CD4-positive, alpha-beta T cell (primary cell): Measurements from ENCODE around the gene PLA2G4D. TPM values are rescaled to one million over a fixed set of nuclear protein-coding genes. Genes with fewer than 3 reads are reported as not detected.

ENCODE experiments used
- ATAC-seq: fragments of 200-7000 bp; cut with Tn5 transposase; one replicate; pipeline ENCODE4 v1.10.0; 2022; ENCODE audit warnings: mild to moderate bottlenecking; ENCODE audit not compliant: poor library complexity
- CTCF ChIA-PET: fragments of 350-600 bp; sonication (Branson Sonifier 250); formaldehyde crosslinking; loops from one replicate; lab custom pipeline; 2021; ENCODE audit warnings: antibody characterized with exemption, inconsistent platforms; lab: Charles Lee
- POLR2A ChIA-PET: fragments of 350-600 bp; sonication (Branson Sonifier 250); formaldehyde crosslinking; loops from one replicate; lab custom pipeline; 2021; ENCODE audit warnings: antibody characterized with exemption, inconsistent platforms; lab: Charles Lee
- DNase-seq, 14 experiments: peaks; one replicate each; pipeline ENCODE4 v3.0.0-alpha.2; 2013 to 2020; ENCODE audit warnings: mixed read lengths in 2 of 14
- H3K27ac ChIP-seq, 2 donors: one replicate each; pipeline versions ENCODE4 v1.5.1 to v1.7.0; 2013; ENCODE audit warnings: low read length in 2 of 2, low read depth in 1 of 2, mild to moderate bottlenecking in 1 of 2
- H3K27me3 ChIP-seq, 2 experiments: 1 replicate in 1 of 2; 2 replicates in 1 of 2; pipeline versions ENCODE4 v1.6.1 to v1.7.0; 2013; ENCODE audit warnings: low read length in 2 of 2, control low read depth in 1 of 2, mild to moderate bottlenecking in 1 of 2, moderate library complexity in 1 of 2; ENCODE audit not compliant: insufficient read depth in 2 of 2, control insufficient read depth in 1 of 2
- H3K36me3 ChIP-seq: one replicate; pipeline ENCODE4 v1.6.1; 2013; ENCODE audit warnings: low read length, control low read depth; ENCODE audit not compliant: insufficient read depth
- H3K4me1 ChIP-seq: one replicate; pipeline ENCODE4 v1.6.1; 2013; ENCODE audit warnings: low read length, control low read depth; ENCODE audit not compliant: insufficient read depth
- H3K4me3 ChIP-seq: one replicate; pipeline ENCODE4 v1.5.1; 2013; ENCODE audit warnings: mild to moderate bottlenecking, low read length, moderate library complexity
- H3K9me3 ChIP-seq, 2 experiments: 1 replicate in 1 of 2; 2 replicates in 1 of 2; pipeline versions ENCODE4 v1.6.1 to v1.7.0; 2013; ENCODE audit warnings: low read length in 2 of 2, mild to moderate bottlenecking in 2 of 2, control low read depth in 1 of 2, moderate library complexity in 1 of 2; ENCODE audit not compliant: control insufficient read depth in 1 of 2, insufficient read depth in 1 of 2
- H3K27ac Mint-ChIP-seq: one replicate; pipeline ENCODE4 v1.8.0; 2020; ENCODE audit warnings: mixed read lengths
- H3K27me3 Mint-ChIP-seq: one replicate; pipeline ENCODE4 v1.8.0; 2021; ENCODE audit warnings: mixed read lengths
- H3K36me3 Mint-ChIP-seq: one replicate; pipeline ENCODE4 v1.8.0; 2021; ENCODE audit warnings: low read depth, mixed read lengths
- H3K4me1 Mint-ChIP-seq: one replicate; pipeline ENCODE4 v1.8.0; 2021; ENCODE audit warnings: low read depth, mixed read lengths
- H3K4me3 Mint-ChIP-seq: one replicate; pipeline ENCODE4 v1.8.0; 2020; ENCODE audit warnings: mild to moderate bottlenecking, mixed read lengths
- H3K9me3 Mint-ChIP-seq: one replicate; pipeline ENCODE4 v1.8.0; 2020; ENCODE audit warnings: mixed read lengths
- intact Hi-C, 2 experiments: fragments of 100-400 bp; cut with DNase I in 1 of 2; cut with micrococcal nuclease in 1 of 2; formaldehyde crosslinking; loops; one replicate each; pipeline versions ENCODE4 v1.15.1 to v1.9.0; 2023 to 2025; cut with DNase I, micrococcal nuclease
- total RNA-seq, 174 experiments: library from RNA in 2 of 174; stranded (reverse) in 2 of 174; gene quantifications; one replicate each; pipeline ENCODE4 v1.2.3 and lab custom pipeline; 2021 to 2026
- TF ChIP-seq, protein P1 (sequence below): fragments of 200-600 bp; IDR thresholded peaks from one replicate; pipeline ENCODE4 v1.8.0; 2022; ENCODE audit warnings: antibody characterized with exemption, mild to moderate bottlenecking

PLA2G4D gene
- total RNA-seq, 2 experiments from 2014 or later = not detected

DNA sequence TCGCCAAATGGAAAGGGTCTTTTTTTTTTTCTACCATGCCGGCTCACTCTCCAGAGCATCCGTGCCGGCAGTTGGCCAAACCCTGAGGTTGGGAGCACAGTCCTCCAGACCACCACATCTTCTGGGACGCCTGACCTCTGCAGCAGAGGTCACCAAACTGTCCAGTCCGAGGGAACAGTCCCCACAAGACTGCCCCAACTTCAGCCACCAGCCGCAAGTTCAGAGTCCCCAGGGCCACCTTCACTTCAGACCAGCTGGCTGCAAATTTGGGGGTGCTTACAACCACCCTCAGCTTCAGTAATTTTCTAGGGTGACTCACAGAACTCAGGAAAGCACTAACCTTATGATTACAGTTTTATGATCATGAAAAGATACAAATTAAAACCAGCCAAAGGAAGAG is 28.9 kb downstream of the PLA2G4D start:
- CTCF ChIA-PET = interaction anchor here (0.6 kb wide), 1 partner anchor 75 kb away, joined by 3 read pairs; no protein-coding TSS in a partner anchor
- no peak overlapping the region for H3K4me3 ChIP-seq
- TF ChIP-seq, protein P1, sequence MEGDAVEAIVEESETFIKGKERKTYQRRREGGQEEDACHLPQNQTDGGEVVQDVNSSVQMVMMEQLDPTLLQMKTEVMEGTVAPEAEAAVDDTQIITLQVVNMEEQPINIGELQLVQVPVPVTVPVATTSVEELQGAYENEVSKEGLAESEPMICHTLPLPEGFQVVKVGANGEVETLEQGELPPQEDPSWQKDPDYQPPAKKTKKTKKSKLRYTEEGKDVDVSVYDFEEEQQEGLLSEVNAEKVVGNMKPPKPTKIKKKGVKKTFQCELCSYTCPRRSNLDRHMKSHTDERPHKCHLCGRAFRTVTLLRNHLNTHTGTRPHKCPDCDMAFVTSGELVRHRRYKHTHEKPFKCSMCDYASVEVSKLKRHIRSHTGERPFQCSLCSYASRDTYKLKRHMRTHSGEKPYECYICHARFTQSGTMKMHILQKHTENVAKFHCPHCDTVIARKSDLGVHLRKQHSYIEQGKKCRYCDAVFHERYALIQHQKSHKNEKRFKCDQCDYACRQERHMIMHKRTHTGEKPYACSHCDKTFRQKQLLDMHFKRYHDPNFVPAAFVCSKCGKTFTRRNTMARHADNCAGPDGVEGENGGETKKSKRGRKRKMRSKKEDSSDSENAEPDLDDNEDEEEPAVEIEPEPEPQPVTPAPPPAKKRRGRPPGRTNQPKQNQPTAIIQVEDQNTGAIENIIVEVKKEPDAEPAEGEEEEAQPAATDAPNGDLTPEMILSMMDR = no peak

GRCh38 chr15:42065033-42065432 is 29.3 kb downstream of the PLA2G4D start:
- ATAC-seq = no peak
- H3K36me3 Mint-ChIP-seq = no peaks in the 10 kb centered on the region
- TF ChIP-seq, protein P1 = no peak
- H3K4me1 Mint-ChIP-seq = no peaks in the 10 kb centered on the region
- H3K9me3 Mint-ChIP-seq = peaks cover 2% of the 10 kb centered on the region
- no peak overlapping the region for H3K4me3 Mint-ChIP-seq
- ChIA-PET CTCF (interaction anchor here (0.6 to 1.2 kb wide), 2 partner anchors 75 kb away, joined by 3 read pairs; no protein-coding TSS in a partner anchor), POLR2A (no interaction called here)
- Histone ChIP-seq H3K36me3 (no peaks in the 10 kb centered on the region), H3K27ac (no peak overlapping the region), H3K4me3 (no peak overlapping the region), H3K27me3 (no peaks in the 10 kb centered on the region), H3K9me3 (peaks cover 6 to 12% of the 10 kb centered on the region in 2 experiments), H3K4me1 (peaks cover 4% of the 10 kb centered on the region)
- peaks cover 27% of the 10 kb centered on the region for H3K27me3 Mint-ChIP-seq
- DNase-seq = no peak
- H3K27ac Mint-ChIP-seq = no peak overlapping the region
- intact Hi-C loops = no loop called here

More for the DNA sequence above, 28.9 kb downstream of the PLA2G4D start:
- DNase-seq = no peak
- Histone ChIP-seq H3K27ac (no peak overlapping the region), H3K27me3 (no peaks in the 10 kb centered on the region), H3K4me1 (no peaks in the 10 kb centered on the region), H3K36me3 (no peaks in the 10 kb centered on the region), H3K9me3 (peaks cover 6 to 12% of the 10 kb centered on the region in 2 experiments)
- H3K4me1 Mint-ChIP-seq = no peaks in the 10 kb centered on the region
- no peak for ATAC-seq
- POLR2A ChIA-PET = no interaction called here
- H3K27ac Mint-ChIP-seq = no peak overlapping the region
- no peaks in the 10 kb centered on the region for H3K36me3 Mint-ChIP-seq
- H3K27me3 Mint-ChIP-seq = peaks cover 27% of the 10 kb centered on the region
- peaks cover 2% of the 10 kb centered on the region for H3K9me3 Mint-ChIP-seq
- intact Hi-C loops = no loop called here
- H3K4me3 Mint-ChIP-seq = no peak overlapping the region

DNA sequence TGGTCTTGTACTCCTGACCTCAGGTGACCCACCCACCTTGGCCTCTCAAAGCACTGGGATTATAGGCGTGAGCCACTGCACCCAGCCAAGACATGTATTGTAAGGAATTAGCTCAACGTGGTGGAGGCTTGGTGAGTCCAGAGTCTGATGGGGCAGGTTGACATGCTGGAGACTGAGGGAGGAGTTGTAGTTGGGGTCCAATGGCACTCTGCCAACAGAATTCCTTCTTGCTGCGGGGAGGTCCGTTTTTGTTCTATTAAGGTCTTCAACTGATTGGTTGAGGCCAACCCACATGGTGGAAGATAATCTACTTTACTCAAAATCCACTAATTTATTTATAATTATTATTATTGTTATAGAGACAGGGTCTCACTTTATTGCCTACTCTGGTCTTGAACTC is 30.1 kb downstream of the PLA2G4D start:
- CTCF ChIA-PET = interaction anchor here (1.1 to 1.2 kb wide), 2 partner anchors 75 to 253 kb away, joined by 3 read pairs; no protein-coding TSS in a partner anchor
- ATAC-seq = no peak
- no peak overlapping the region for H3K27ac Mint-ChIP-seq
- no peaks in the 10 kb centered on the region for H3K4me1 Mint-ChIP-seq
- TF ChIP-seq, protein P1 = no peak
- peaks cover 6 to 12% of the 10 kb centered on the region in 2 experiments for H3K9me3 ChIP-seq
- no peak overlapping the region for H3K27ac ChIP-seq
- intact Hi-C loops = no loop called here
- H3K27me3 ChIP-seq = no peaks in the 10 kb centered on the region
- H3K36me3 ChIP-seq = no peaks in the 10 kb centered on the region
- peaks cover 10% of the 10 kb centered on the region for H3K4me1 ChIP-seq
- H3K27me3 Mint-ChIP-seq = peaks cover 26% of the 10 kb centered on the region
- H3K9me3 Mint-ChIP-seq = peaks cover 2% of the 10 kb centered on the region
- no peak overlapping the region for H3K4me3 Mint-ChIP-seq
- POLR2A ChIA-PET = no interaction called here
- H3K4me3 ChIP-seq = no peak overlapping the region
- no peak for DNase-seq
- H3K36me3 Mint-ChIP-seq = no peaks in the 10 kb centered on the region
